ENCODE results near the gene FICD. TPM values are rescaled to one million over a fixed set of nuclear protein-coding genes. Genes with fewer than 3 reads are reported as not detected.

FICD gene
- total and polyA plus RNA-seq, 9 of the 15 experiments (the other 6 are each of a cell fraction or from before 2014, with no cell fraction given), result 0.88 to 4.5 (median 1.9) TPM

- peak; percentile 72 for TF ChIP-seq PKNOX1 (IDR thresholded peaks at IDR 0.05)
- peak; percentile 94 for TF ChIP-seq E2F8 (IDR thresholded peaks at IDR 0.05; ENCODE audit: low read depth, partially characterized antibody)
- no peak for TF ChIP-seq ZBTB8A (IDR thresholded peaks at IDR 0.05; ENCODE audit: partially characterized antibody)
- TF ChIP-seq TBP (optimal IDR thresholded peaks at IDR 0.05; ENCODE audit: low read depth, low read length), result peak; percentile 86
- no peak for TF ChIP-seq ZNF232 (CRISPR knock-in tag; IDR thresholded peaks at IDR 0.05)
- TF ChIP-seq MTA1 (IDR thresholded peaks at IDR 0.05; ENCODE audit: borderline replicate concordance), result peak; percentile 80; the same call in 1 of the 2 replicates
- no peak; the same call in 1 of the 2 replicates for TF ChIP-seq GTF2E2 (tag; IDR thresholded peaks at IDR 0.05)
- TF ChIP-seq TFAM (CRISPR knock-in tag; conservative IDR thresholded peaks at IDR 0.05), result no peak
- TF ChIP-seq HSF4 (CRISPR knock-in tag; IDR thresholded peaks at IDR 0.05; ENCODE audit: borderline replicate concordance), result no peak
- TF ChIP-seq ZNF507 (tag; conservative IDR thresholded peaks at IDR 0.05), result no peak
- peak; percentile 16; the same call in 1 of the 2 replicates for TF ChIP-seq SP1 (CRISPR knock-in tag; IDR thresholded peaks at IDR 0.05)
- TF ChIP-seq, protein P1, sequence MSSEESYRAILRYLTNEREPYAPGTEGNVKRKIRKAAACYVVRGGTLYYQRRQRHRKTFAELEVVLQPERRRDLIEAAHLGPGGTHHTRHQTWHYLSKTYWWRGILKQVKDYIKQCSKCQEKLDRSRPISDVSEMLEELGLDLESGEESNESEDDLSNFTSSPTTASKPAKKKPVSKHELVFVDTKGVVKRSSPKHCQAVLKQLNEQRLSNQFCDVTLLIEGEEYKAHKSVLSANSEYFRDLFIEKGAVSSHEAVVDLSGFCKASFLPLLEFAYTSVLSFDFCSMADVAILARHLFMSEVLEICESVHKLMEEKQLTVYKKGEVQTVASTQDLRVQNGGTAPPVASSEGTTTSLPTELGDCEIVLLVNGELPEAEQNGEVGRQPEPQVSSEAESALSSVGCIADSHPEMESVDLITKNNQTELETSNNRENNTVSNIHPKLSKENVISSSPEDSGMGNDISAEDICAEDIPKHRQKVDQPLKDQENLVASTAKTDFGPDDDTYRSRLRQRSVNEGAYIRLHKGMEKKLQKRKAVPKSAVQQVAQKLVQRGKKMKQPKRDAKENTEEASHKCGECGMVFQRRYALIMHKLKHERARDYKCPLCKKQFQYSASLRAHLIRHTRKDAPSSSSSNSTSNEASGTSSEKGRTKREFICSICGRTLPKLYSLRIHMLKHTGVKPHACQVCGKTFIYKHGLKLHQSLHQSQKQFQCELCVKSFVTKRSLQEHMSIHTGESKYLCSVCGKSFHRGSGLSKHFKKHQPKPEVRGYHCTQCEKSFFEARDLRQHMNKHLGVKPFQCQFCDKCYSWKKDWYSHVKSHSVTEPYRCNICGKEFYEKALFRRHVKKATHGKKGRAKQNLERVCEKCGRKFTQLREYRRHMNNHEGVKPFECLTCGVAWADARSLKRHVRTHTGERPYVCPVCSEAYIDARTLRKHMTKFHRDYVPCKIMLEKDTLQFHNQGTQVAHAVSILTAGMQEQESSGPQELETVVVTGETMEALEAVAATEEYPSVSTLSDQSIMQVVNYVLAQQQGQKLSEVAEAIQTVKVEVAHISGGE (CRISPR knock-in tag; IDR thresholded peaks at IDR 0.05), result peak in 1 of 3 experiments; percentile 71; a peak in 2 of 6 replicates
- no peak for TF ChIP-seq PURB (CRISPR knock-in tag; IDR thresholded peaks at IDR 0.05; ENCODE audit: low read depth)
- TF ChIP-seq CEBPG (CRISPR knock-in tag; IDR thresholded peaks at IDR 0.05), result no peak
- no peak for TF ChIP-seq CEBPG (tag; conservative IDR thresholded peaks at IDR 0.05 in 1 of 2, IDR thresholded peaks at IDR 0.05 in 1 of 2)
- TF ChIP-seq POLR2AphosphoS5 (IDR thresholded peaks at IDR 0.05; ENCODE audit: control insufficient read depth, insufficient read depth, low read depth, low read length), result peak; percentile 78
- peak; percentile 87 for TF ChIP-seq NFE2 (IDR thresholded peaks at IDR 0.05; ENCODE audit: low read depth)
- TF ChIP-seq CREM (IDR thresholded peaks at IDR 0.05; ENCODE audit: low read depth), result peak; percentile 86
- peak in 1 of 2 experiments; percentile 88; a peak in 1 of 4 replicates for TF ChIP-seq CSDE1 (IDR thresholded peaks at IDR 0.05)
- peak; percentile 99 for TF ChIP-seq RBBP5 (IDR thresholded peaks at IDR 0.05; ENCODE audit: borderline replicate concordance, insufficient read depth, low read length, poor library complexity, severe bottlenecking)
Observed at GRCh38 chr12:108560752-108561719, 46.0 kb downstream of the FICD start, which contains the start of gene SART3 (continued).

Data from K562 (cell line).